ENCODE measurements around the gene HOXC6. TPM values are rescaled to one million over a fixed set of nuclear protein-coding genes. Genes with fewer than 3 reads are reported as not detected.

Gene HOXC6
- total and polyA plus RNA-seq, 2 experiments from 2014 or later: not detected

DNA sequence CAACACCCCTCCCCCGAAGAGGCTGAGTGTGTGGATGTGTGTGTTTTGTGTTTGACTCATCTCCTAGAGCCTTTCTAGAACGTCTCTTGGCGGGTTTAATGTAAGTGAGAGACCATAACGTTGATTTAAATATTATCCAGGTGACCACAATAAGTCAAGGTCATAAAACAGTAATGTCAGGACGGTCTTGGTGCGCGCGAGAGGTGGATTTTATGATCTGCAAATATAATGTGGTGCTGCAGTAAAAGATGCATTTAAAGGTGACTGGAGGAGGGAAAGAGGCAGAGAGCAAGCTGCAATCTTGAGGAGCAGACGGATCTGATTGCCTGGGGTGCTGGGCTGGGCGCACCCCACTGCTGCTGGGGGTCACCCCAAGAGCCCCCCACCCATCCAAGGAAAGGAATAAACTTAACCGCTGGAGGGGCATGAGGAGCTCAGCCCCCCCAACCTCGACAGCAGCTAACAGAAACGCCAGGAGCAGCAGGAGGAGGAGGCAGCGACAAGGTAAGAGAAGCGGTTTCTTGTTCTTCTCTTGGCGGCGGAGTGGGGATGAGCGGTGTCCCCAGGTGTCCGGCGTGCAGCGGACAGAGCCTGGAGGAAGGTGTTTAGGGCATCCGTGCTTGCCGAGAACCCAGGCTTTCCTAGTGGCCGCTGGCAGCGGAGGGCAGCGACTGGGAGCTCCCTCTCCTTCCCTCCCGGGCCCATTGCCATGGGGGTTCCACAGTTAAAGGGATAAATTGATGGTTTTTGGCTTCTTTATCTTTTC, 37.7 kb upstream of the HOXC6 start:
- Histone ChIP-seq H2AFZ (no peak overlapping the region), H3K9me2 (ENCODE audit: insufficient read depth) (no peaks in the 10 kb centered on the region), H3K4me2 (peak overlapping the region; percentile 26; the same call in 1 of the 2 replicates), H4K20me1 (replicated peaks; ENCODE audit: insufficient read depth) (peaks cover 44% of the 10 kb centered on the region), H3K27ac (ENCODE audit: low read depth) (no peak overlapping the region), H3K79me2 (replicated peaks; ENCODE audit: insufficient read depth) (no peaks in the 10 kb centered on the region), H3K4me1 (ENCODE audit: insufficient read depth) (peaks cover 44% of the 10 kb centered on the region), H3K27me3 (ENCODE audit: insufficient read depth) (peaks cover 100% of the 10 kb centered on the region), H3F3A (replicated peaks; ENCODE audit: low read depth) (peaks cover 46% of the 10 kb centered on the region), H3K36me3 (ENCODE audit: insufficient read depth) (no peaks in the 10 kb centered on the region), H3K4me3 (no peak overlapping the region)
- Mint-ChIP-seq H3K27ac (no peak overlapping the region), H3K27me3 (ENCODE audit: insufficient read depth, low read depth, poor library complexity) (peaks cover 100% of the 10 kb centered on the region), H3K4me1 (peaks cover 38% of the 10 kb centered on the region), H3K4me3 (peak overlapping the region; percentile 1; the same call in 1 of the 3 replicates), H3K9me3 (peaks cover 5% of the 10 kb centered on the region; the same call in 2 of the 3 replicates), H3K36me3 (ENCODE audit: low read depth) (no peaks in the 10 kb centered on the region; the same call in 2 of the 3 replicates)
- peak; percentile 54 for DNase-seq (ENCODE audit: low spot score)
- ATAC-seq: no peak
- TF ChIP-seq, protein P1, sequence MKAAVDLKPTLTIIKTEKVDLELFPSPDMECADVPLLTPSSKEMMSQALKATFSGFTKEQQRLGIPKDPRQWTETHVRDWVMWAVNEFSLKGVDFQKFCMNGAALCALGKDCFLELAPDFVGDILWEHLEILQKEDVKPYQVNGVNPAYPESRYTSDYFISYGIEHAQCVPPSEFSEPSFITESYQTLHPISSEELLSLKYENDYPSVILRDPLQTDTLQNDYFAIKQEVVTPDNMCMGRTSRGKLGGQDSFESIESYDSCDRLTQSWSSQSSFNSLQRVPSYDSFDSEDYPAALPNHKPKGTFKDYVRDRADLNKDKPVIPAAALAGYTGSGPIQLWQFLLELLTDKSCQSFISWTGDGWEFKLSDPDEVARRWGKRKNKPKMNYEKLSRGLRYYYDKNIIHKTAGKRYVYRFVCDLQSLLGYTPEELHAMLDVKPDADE (IDR thresholded peaks at IDR 0.05): no peak
- TF ChIP-seq ZNF114 (CRISPR knock-in tag; IDR thresholded peaks at IDR 0.05): no peak
- TF ChIP-seq EZH2 (IDR thresholded peaks at IDR 0.05; ENCODE audit: low read depth, unreplicated experiment): peak; percentile 84
- TF ChIP-seq NANOG (IDR thresholded peaks at IDR 0.05; ENCODE audit: borderline replicate concordance): no peak
- no peak for TF ChIP-seq CREB1 (CRISPR knock-in tag; IDR thresholded peaks at IDR 0.05; ENCODE audit: low read depth)
- TF ChIP-seq, protein P2, sequence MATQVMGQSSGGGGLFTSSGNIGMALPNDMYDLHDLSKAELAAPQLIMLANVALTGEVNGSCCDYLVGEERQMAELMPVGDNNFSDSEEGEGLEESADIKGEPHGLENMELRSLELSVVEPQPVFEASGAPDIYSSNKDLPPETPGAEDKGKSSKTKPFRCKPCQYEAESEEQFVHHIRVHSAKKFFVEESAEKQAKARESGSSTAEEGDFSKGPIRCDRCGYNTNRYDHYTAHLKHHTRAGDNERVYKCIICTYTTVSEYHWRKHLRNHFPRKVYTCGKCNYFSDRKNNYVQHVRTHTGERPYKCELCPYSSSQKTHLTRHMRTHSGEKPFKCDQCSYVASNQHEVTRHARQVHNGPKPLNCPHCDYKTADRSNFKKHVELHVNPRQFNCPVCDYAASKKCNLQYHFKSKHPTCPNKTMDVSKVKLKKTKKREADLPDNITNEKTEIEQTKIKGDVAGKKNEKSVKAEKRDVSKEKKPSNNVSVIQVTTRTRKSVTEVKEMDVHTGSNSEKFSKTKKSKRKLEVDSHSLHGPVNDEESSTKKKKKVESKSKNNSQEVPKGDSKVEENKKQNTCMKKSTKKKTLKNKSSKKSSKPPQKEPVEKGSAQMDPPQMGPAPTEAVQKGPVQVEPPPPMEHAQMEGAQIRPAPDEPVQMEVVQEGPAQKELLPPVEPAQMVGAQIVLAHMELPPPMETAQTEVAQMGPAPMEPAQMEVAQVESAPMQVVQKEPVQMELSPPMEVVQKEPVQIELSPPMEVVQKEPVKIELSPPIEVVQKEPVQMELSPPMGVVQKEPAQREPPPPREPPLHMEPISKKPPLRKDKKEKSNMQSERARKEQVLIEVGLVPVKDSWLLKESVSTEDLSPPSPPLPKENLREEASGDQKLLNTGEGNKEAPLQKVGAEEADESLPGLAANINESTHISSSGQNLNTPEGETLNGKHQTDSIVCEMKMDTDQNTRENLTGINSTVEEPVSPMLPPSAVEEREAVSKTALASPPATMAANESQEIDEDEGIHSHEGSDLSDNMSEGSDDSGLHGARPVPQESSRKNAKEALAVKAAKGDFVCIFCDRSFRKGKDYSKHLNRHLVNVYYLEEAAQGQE (IDR thresholded peaks at IDR 0.05; ENCODE audit: unreplicated experiment): no peak
- no peak for TF ChIP-seq STAT1 (IDR thresholded peaks at IDR 0.05; ENCODE audit: unreplicated experiment)
- peak; percentile 55 for TF ChIP-seq EZH2phosphoT487 (IDR thresholded peaks at IDR 0.05; ENCODE audit: unreplicated experiment)
- no peak for TF ChIP-seq POLR2AphosphoS5 (IDR thresholded peaks at IDR 0.05; ENCODE audit: low read depth)
- TF ChIP-seq CTCF (conservative IDR thresholded peaks at IDR 0.05; ENCODE audit: low read depth in 2 of 2): no peak
- no peak for TF ChIP-seq JUNB (IDR thresholded peaks at IDR 0.05; ENCODE audit: unreplicated experiment)
- no peak for TF ChIP-seq ZNF331 (CRISPR knock-in tag; IDR thresholded peaks at IDR 0.05; ENCODE audit: low read depth)
- TF ChIP-seq, protein P3, sequence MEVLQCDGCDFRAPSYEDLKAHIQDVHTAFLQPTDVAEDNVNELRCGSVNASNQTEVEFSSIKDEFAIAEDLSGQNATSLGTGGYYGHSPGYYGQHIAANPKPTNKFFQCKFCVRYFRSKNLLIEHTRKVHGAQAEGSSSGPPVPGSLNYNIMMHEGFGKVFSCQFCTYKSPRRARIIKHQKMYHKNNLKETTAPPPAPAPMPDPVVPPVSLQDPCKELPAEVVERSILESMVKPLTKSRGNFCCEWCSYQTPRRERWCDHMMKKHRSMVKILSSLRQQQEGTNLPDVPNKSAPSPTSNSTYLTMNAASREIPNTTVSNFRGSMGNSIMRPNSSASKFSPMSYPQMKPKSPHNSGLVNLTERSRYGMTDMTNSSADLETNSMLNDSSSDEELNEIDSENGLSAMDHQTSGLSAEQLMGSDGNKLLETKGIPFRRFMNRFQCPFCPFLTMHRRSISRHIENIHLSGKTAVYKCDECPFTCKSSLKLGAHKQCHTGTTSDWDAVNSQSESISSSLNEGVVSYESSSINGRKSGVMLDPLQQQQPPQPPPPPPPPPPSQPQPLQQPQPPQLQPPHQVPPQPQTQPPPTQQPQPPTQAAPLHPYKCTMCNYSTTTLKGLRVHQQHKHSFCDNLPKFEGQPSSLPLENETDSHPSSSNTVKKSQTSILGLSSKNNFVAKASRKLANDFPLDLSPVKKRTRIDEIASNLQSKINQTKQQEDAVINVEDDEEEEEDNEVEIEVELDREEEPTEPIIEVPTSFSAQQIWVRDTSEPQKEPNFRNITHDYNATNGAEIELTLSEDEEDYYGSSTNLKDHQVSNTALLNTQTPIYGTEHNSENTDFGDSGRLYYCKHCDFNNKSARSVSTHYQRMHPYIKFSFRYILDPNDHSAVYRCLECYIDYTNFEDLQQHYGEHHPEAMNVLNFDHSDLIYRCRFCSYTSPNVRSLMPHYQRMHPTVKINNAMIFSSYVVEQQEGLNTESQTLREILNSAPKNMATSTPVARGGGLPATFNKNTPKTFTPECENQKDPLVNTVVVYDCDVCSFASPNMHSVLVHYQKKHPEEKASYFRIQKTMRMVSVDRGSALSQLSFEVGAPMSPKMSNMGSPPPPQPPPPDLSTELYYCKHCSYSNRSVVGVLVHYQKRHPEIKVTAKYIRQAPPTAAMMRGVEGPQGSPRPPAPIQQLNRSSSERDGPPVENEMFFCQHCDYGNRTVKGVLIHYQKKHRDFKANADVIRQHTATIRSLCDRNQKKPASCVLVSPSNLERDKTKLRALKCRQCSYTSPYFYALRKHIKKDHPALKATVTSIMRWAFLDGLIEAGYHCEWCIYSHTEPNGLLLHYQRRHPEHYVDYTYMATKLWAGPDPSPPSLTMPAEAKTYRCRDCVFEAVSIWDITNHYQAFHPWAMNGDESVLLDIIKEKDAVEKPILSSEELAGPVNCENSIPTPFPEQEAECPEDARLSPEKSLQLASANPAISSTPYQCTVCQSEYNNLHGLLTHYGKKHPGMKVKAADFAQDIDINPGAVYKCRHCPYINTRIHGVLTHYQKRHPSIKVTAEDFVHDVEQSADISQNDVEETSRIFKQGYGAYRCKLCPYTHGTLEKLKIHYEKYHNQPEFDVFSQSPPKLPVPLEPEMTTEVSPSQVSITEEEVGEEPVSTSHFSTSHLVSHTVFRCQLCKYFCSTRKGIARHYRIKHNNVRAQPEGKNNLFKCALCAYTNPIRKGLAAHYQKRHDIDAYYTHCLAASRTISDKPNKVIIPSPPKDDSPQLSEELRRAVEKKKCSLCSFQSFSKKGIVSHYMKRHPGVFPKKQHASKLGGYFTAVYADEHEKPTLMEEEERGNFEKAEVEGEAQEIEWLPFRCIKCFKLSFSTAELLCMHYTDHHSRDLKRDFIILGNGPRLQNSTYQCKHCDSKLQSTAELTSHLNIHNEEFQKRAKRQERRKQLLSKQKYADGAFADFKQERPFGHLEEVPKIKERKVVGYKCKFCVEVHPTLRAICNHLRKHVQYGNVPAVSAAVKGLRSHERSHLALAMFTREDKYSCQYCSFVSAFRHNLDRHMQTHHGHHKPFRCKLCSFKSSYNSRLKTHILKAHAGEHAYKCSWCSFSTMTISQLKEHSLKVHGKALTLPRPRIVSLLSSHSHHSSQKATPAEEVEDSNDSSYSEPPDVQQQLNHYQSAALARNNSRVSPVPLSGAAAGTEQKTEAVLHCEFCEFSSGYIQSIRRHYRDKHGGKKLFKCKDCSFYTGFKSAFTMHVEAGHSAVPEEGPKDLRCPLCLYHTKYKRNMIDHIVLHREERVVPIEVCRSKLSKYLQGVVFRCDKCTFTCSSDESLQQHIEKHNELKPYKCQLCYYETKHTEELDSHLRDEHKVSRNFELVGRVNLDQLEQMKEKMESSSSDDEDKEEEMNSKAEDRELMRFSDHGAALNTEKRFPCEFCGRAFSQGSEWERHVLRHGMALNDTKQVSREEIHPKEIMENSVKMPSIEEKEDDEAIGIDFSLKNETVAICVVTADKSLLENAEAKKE (CRISPR knock-in tag; IDR thresholded peaks at IDR 0.05): no peak

Data from GM23338 (cell line).